GM12874 (cell line): ENCODE measurements around the gene DLG2.

ENCODE experiments used
- CTCF ChIP-seq: IDR thresholded peaks from 2 replicates; pipeline ENCODE4 v1.5.1; 2011; ENCODE audit warnings: low read depth, mild to moderate bottlenecking, control low read depth, low read length, moderate library complexity; ENCODE audit not compliant: insufficient read depth

Gene DLG2

GRCh38 chr11:84240847-84241246 is 1386.3 kb downstream of the DLG2 start:
- no peak for TF ChIP-seq CTCF

GRCh38 chr11:84236436-84236835 is 1390.7 kb downstream of the DLG2 start:
- no peak for TF ChIP-seq CTCF

GRCh38 chr11:84234462-84235202 is 1392.5 kb downstream of the DLG2 start:
- no peak for TF ChIP-seq CTCF

GRCh38 chr11:84234011-84234410 is 1393.1 kb downstream of the DLG2 start:
- TF ChIP-seq CTCF: no peak

- no peak for TF ChIP-seq CTCF
Measured at GRCh38 chr11:84232511-84232910, 1394.6 kb downstream of the DLG2 start.

- no peak for TF ChIP-seq CTCF
Measured at GRCh38 chr11:84230402-84230801, 1396.7 kb downstream of the DLG2 start.

- no peak for TF ChIP-seq CTCF
Measured at GRCh38 chr11:84227970-84228665, 1399.0 kb downstream of the DLG2 start.
